ENCODE data around the gene TIFAB.

The TIFAB gene

GRCh38 chr5:135462304-135462703 lies 10.2 kb upstream of the TIFAB start:
- CTCF ChIA-PET = interaction anchor here (0.5 to 14.1 kb wide), 10 partner anchors 11 to 1423 kb away, joined by 3 to 455 read pairs (median 7); no protein-coding TSS in a partner anchor
- no peak overlapping the region for H3K27ac ChIP-seq
- POLR2A ChIA-PET (ENCODE audit: low non-redundant PET) = no interaction called here
- peak; percentile 44 for TF ChIP-seq CTCF (conservative IDR thresholded peaks at IDR 0.05; ENCODE audit: low read depth)
- DNase-seq (ENCODE audit: low spot score) = peak; percentile 57

- CTCF ChIA-PET = interaction anchor here (0.9 to 14.1 kb wide), 6 partner anchors 11 to 105 kb away, joined by 3 to 455 read pairs (median 8); no protein-coding TSS in a partner anchor
Observed at GRCh38 chr5:135461481-135462151, 9.5 kb upstream of the TIFAB start.

GRCh38 chr5:135460246-135461033 lies 8.3 kb upstream of the TIFAB start:
- H3K27ac ChIP-seq = no peak overlapping the region
- no peak for DNase-seq (ENCODE audit: low spot score)
- POLR2A ChIA-PET (ENCODE audit: low non-redundant PET) = interaction anchor here (1.0 kb wide), 1 partner anchor 13 kb away, joined by 3 read pairs; no protein-coding TSS in a partner anchor
- CTCF ChIA-PET = interaction anchor here (0.6 to 14.1 kb wide), 9 partner anchors 15 to 369 kb away, joined by 3 to 455 read pairs (median 5); no protein-coding TSS in a partner anchor
- TF ChIP-seq CTCF (conservative IDR thresholded peaks at IDR 0.05; ENCODE audit: low read depth) = no peak

More at GRCh38 chr5:135461481-135462151, 9.5 kb upstream of the TIFAB start:
- H3K27ac ChIP-seq = no peak overlapping the region
- DNase-seq (ENCODE audit: low spot score) = no peak
- no peak for TF ChIP-seq CTCF (conservative IDR thresholded peaks at IDR 0.05; ENCODE audit: low read depth)
- POLR2A ChIA-PET (ENCODE audit: low non-redundant PET) = interaction anchor here (1.0 kb wide), 1 partner anchor 14 kb away, joined by 3 read pairs; no protein-coding TSS in a partner anchor

GRCh38 chr5:135458921-135459331 lies 6.8 kb upstream of the TIFAB start:
- DNase-seq (ENCODE audit: low spot score) = peak; percentile 38
- no peak overlapping the region for H3K27ac ChIP-seq
- ChIA-PET CTCF (interaction anchor here (0.5 to 14.1 kb wide), 8 partner anchors 7 to 1343 kb away, joined by 3 to 455 read pairs (median 8); no protein-coding TSS in a partner anchor), POLR2A (ENCODE audit: low non-redundant PET) (no interaction called here)
- no peak for TF ChIP-seq CTCF (conservative IDR thresholded peaks at IDR 0.05; ENCODE audit: low read depth)

- H3K27ac ChIP-seq = no peak overlapping the region
- TF ChIP-seq CTCF (conservative IDR thresholded peaks at IDR 0.05; ENCODE audit: low read depth) = no peak
- no peak for DNase-seq (ENCODE audit: low spot score)
- POLR2A ChIA-PET (ENCODE audit: low non-redundant PET) = no interaction called here
- CTCF ChIA-PET = interaction anchor here (0.5 to 14.1 kb wide), 15 partner anchors 8 to 1543 kb away, joined by 3 to 455 read pairs (median 5); no protein-coding TSS in a partner anchor
Observed at GRCh38 chr5:135458356-135458755, 6.2 kb upstream of the TIFAB start.

- peak; percentile 83 for DNase-seq (ENCODE audit: low spot score)
- ChIA-PET CTCF (interaction anchor here (0.5 to 14.1 kb wide), 28 partner anchors 9 to 1544 kb away, joined by 3 to 455 read pairs (median 4); partner anchors contain the start of gene DCANP1), POLR2A (ENCODE audit: low non-redundant PET) (no interaction called here)
- H3K27ac ChIP-seq = no peak overlapping the region
- TF ChIP-seq CTCF (conservative IDR thresholded peaks at IDR 0.05; ENCODE audit: low read depth) = peak; percentile 91
Observed at GRCh38 chr5:135457424-135458071, 5.4 kb upstream of the TIFAB start.

All from RWPE1 (cell line).